SHP77 (cell line): Measurements from ENCODE around the gene CBFA2T3.

Experiments used
- DNase-seq, 2 experiments: peaks; one replicate each; lab custom pipeline; 2025; lab: John Stamatoyannopoulos, UW

CBFA2T3 gene

GRCh38 chr16:88859381-88860091 lies 117.5 kb downstream of the CBFA2T3 start:
- no peak for DNase-seq

- peak; percentile 76 to 85 for DNase-seq
Observed at GRCh38 chr16:88857728-88858339, 119.2 kb downstream of the CBFA2T3 start.

- DNase-seq, result peak; percentile 89 to 97
Observed at GRCh38 chr16:88856828-88857727, 119.9 kb downstream of the CBFA2T3 start, which contains the start of the genes GALNS and TRAPPC2L. Gene GALNS (minus strand): TSS chr16:88856947. CDS start chr16:88856877, 70 bp downstream. Gene TRAPPC2L (plus strand): TSS chr16:88857127. CDS start chr16:88857151, 24 bp downstream.

- no peak for DNase-seq
Observed at GRCh38 chr16:88856122-88856827, 120.7 kb downstream of the CBFA2T3 start.

GRCh38 chr16:88855736-88856121 lies 121.3 kb downstream of the CBFA2T3 start:
- no peak for DNase-seq

GRCh38 chr16:88855176-88855575 lies 121.8 kb downstream of the CBFA2T3 start:
- DNase-seq, result no peak

- no peak for DNase-seq
Observed at GRCh38 chr16:88854306-88855111, 122.5 kb downstream of the CBFA2T3 start.

GRCh38 chr16:88853325-88853941 lies 123.6 kb downstream of the CBFA2T3 start:
- no peak for DNase-seq

- no peak for DNase-seq
Observed at GRCh38 chr16:88851616-88852015, 125.4 kb downstream of the CBFA2T3 start.

- DNase-seq, result no peak
Observed at GRCh38 chr16:88850531-88851199, 126.3 kb downstream of the CBFA2T3 start.

GRCh38 chr16:88848557-88848956 lies 128.4 kb downstream of the CBFA2T3 start:
- no peak for DNase-seq

GRCh38 chr16:88847654-88848053 lies 129.4 kb downstream of the CBFA2T3 start:
- no peak for DNase-seq

GRCh38 chr16:88846088-88846487 lies 130.9 kb downstream of the CBFA2T3 start:
- DNase-seq, result no peak

- no peak for DNase-seq
Observed at GRCh38 chr16:88844419-88845036, 132.5 kb downstream of the CBFA2T3 start.

GRCh38 chr16:88843256-88843655 lies 133.8 kb downstream of the CBFA2T3 start:
- DNase-seq, result no peak

- DNase-seq, result no peak
Observed at GRCh38 chr16:88842806-88843205, 134.2 kb downstream of the CBFA2T3 start.

- no peak for DNase-seq
Observed at GRCh38 chr16:88842308-88842756, 134.7 kb downstream of the CBFA2T3 start.

- DNase-seq, result no peak
Observed at GRCh38 chr16:88841521-88842307, 135.3 kb downstream of the CBFA2T3 start.
